ENCODE results near the gene REL. TPM values are rescaled to one million over a fixed set of nuclear protein-coding genes. Genes with fewer than 3 reads are reported as not detected.
A peak's percentile ranks its signal among the peaks of the same experiment; 100 is the strongest.
"Not testable (repeated sequence)": the region's sequence is repeated elsewhere in the genome, so short reads cannot be mapped to it uniquely, and the experiment has no call there.

The REL gene
- total RNA-seq, 1 donor from 2014 or later, result 29.1 TPM

- no peaks in the 10 kb centered on the region for H3K9me3 ChIP-seq
- H3K4me3 ChIP-seq, result no peak overlapping the region
- TF ChIP-seq CTCF (IDR thresholded peaks at IDR 0.05), result no peak
- no peaks in the 10 kb centered on the region for H3K27me3 ChIP-seq
- DNase-seq, result no peak
- H3K4me1 ChIP-seq, result peaks cover 15% of the 10 kb centered on the region
- ATAC-seq, result peak; percentile 57
- intact Hi-C loops (cut with DNase I), result no loop called here
- no peak overlapping the region for H3K27ac ChIP-seq
- peaks cover 33% of the 10 kb centered on the region for H3K36me3 ChIP-seq
Measured at GRCh38 chr2:60925994-60926740, 44.8 kb downstream of the REL start.

DNA sequence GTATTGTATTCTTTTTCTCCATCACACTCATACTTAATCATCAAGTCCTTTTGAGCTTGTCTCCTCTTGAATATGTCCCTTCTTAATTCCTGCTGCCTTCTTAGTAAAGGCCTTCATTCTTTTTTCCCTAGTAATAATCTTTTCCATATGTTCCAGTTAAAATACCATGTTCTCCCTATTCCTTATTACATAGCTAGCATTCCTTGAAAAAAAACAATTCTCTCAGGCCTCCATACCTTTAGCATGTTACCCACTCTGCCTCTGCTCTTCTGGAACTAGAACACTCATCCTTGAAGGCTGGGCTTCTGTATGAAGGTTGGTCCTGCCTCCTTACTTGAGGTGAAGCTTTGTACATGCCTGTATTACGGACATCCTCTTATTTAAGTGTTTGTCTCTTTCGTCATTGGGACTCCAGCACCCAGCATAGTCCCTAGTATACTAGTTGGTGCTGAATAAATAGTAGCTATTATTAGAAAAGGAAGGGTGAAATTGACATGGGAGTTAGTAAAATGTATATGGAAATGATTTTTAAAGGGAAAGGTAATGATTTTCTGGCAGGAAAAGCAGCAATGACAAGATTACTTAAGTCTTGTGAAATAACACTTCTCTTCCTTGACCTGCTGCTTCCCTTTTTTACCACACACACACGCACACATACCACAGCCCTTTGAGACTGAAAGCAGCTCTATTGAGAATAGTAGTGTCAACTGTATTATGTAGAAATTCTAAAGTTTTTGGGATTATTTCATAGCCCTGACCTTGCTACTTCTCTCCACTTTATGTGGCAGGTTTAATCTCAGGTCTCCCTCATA, 45.6 kb downstream of the REL start:
- Histone ChIP-seq H3K4me3 (no peak overlapping the region), H3K9me3 (no peaks in the 10 kb centered on the region), H3K36me3 (peaks cover 26% of the 10 kb centered on the region), H3K4me1 (peaks cover 15% of the 10 kb centered on the region), H3K27me3 (no peaks in the 10 kb centered on the region), H3K27ac (no peak overlapping the region)
- ATAC-seq, result peak; percentile 91
- intact Hi-C loops (cut with DNase I), result no loop called here
- TF ChIP-seq CTCF (IDR thresholded peaks at IDR 0.05), result no peak
- no peak for DNase-seq

- ATAC-seq; intact Hi-C loops (cut with DNase I): not testable (repeated sequence)
- peaks cover 12% of the 10 kb centered on the region for H3K4me1 ChIP-seq
Measured at GRCh38 chr2:60932061-60932460, 50.7 kb downstream of the REL start.

GRCh38 chr2:60932954-60933353, 51.6 kb downstream of the REL start:
- DNase-seq (no peak), ATAC-seq (no peak)
- Histone ChIP-seq H3K9me3 (no peaks in the 10 kb centered on the region), H3K27me3 (no peaks in the 10 kb centered on the region), H3K36me3 (no peaks in the 10 kb centered on the region), H3K27ac (no peak overlapping the region), H3K4me1 (peaks cover 12% of the 10 kb centered on the region), H3K4me3 (no peak overlapping the region)
- intact Hi-C loops (cut with DNase I), result no loop called here
- no peak for TF ChIP-seq CTCF (IDR thresholded peaks at IDR 0.05)

More at GRCh38 chr2:60932061-60932460, 50.7 kb downstream of the REL start:
- H3K27me3 ChIP-seq, H3K27ac ChIP-seq, H3K4me3 ChIP-seq, H3K9me3 ChIP-seq, DNase-seq, H3K36me3 ChIP-seq: not testable (repeated sequence)

DNA sequence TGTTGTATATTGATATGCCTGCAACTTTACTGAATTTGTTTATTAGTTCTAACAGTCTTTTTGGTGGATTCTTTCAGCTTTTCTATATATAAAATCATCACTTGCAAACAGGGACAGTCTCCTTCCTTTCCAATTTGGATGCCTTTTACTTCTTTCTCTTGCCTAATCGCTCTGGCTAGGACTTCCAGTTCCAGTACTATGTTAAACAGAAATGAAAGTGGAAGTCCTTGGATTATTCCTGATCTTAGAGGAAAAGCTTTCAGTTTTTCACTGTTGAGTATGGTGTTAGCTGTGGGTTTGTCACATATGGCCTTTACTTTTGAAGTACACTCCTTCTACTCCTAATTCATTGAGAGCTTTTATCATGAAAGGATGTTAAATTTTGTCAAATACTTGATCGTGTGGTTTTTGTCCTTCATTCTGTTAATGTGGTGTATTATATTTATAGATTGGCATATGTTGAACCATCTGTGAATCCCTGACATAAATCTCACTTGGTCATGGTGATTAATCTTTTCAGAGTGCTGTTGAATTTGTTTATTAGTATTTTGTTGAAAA, 52.9 kb downstream of the REL start:
- H3K36me3 ChIP-seq, result peaks cover 4% of the 10 kb centered on the region
- TF ChIP-seq CTCF (IDR thresholded peaks at IDR 0.05), result no peak
- peaks cover 12% of the 10 kb centered on the region for H3K4me1 ChIP-seq
- H3K27me3 ChIP-seq, result no peaks in the 10 kb centered on the region
- H3K27ac ChIP-seq, result peak overlapping the region; percentile 56
- ATAC-seq (peak; percentile 64), DNase-seq (no peak)
- no peak overlapping the region for H3K4me3 ChIP-seq
- intact Hi-C loops (cut with DNase I), result no loop called here
- H3K9me3 ChIP-seq, result no peaks in the 10 kb centered on the region

DNA sequence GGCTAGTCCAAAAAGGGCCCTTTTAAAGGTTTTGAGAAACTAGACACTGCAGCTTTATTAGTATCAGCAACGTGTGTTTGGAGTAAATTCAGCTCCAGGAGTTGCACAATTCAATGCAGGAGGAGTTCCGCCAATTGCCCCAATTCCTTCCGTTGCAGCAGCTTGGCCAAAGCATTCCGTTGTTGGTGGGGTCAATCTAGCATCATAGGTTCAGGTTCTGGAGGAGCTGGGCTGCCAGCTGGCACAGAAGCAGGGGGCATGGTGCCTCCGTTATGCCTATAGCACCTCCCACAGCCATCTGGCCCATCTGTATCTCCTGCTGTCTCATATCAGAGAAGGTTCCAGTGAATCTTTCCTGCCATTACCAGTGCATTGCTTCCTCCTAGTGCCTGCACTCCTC, 55.4 kb downstream of the REL start:
- ATAC-seq, result peak; percentile 19
- no peak for TF ChIP-seq CTCF (IDR thresholded peaks at IDR 0.05)
- peaks cover 12% of the 10 kb centered on the region for H3K4me1 ChIP-seq

More for the DNA sequence above, 55.4 kb downstream of the REL start:
- no peaks in the 10 kb centered on the region for H3K27me3 ChIP-seq
- intact Hi-C loops (cut with DNase I), result no loop called here
- H3K4me3 ChIP-seq, result no peak overlapping the region
- no peak overlapping the region for H3K27ac ChIP-seq
- no peaks in the 10 kb centered on the region for H3K9me3 ChIP-seq
- no peak for DNase-seq
- H3K36me3 ChIP-seq, result peaks cover 6% of the 10 kb centered on the region
